ENCODE results near the gene SHROOM4.

Gene SHROOM4

DNA sequence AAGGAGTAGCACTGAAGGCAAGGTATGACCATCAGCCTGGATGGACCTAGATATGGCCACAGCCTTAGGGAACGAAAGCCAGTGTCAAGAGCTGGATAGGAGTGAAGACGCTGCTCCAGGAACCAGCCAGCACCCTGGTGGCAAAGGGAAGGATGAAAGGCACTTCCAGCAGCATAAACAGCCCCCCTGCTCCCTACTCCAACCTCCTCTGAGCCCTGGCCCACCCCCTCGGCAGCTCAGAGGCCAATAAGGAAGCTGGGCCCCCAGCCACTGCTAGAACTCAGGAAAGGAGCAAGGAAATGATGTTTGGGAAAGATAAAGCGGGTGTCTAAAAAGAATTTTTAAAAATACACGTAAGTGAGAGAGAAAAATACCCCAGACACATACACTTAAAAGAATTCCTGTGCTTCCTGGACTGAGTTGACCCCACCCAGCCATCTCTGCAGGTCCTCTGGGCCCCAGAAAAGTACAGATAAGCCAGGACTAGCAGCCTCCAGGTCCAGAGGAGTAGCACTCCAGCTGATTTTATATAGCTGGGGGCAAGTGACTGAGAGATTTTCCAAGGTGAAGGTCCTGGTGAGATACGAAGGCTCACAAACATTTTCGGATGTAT, 170.4 kb downstream of the SHROOM4 start:
- H3K4me1 ChIP-seq (ENCODE audit: insufficient read depth, low read length) = peaks cover 7% of the 10 kb centered on the region; the same call in 1 of the 2 replicates
- H3K36me3 ChIP-seq (ENCODE audit: insufficient read depth, low read length) = no peaks in the 10 kb centered on the region
- H3K9ac ChIP-seq (ENCODE audit: low read depth, low read length) = no peak overlapping the region
- H3K9me3 ChIP-seq (ENCODE audit: control insufficient read depth, insufficient read depth, low read length) = no peaks in the 10 kb centered on the region

GRCh38 chrX:50638123-50638522, 175.9 kb downstream of the SHROOM4 start:
- Histone ChIP-seq H3K9ac (ENCODE audit: low read depth, low read length) (no peak overlapping the region), H3K9me3 (ENCODE audit: control insufficient read depth, insufficient read depth, low read length) (no peaks in the 10 kb centered on the region), H3K4me1 (ENCODE audit: insufficient read depth, low read length) (no peaks in the 10 kb centered on the region)

DNA sequence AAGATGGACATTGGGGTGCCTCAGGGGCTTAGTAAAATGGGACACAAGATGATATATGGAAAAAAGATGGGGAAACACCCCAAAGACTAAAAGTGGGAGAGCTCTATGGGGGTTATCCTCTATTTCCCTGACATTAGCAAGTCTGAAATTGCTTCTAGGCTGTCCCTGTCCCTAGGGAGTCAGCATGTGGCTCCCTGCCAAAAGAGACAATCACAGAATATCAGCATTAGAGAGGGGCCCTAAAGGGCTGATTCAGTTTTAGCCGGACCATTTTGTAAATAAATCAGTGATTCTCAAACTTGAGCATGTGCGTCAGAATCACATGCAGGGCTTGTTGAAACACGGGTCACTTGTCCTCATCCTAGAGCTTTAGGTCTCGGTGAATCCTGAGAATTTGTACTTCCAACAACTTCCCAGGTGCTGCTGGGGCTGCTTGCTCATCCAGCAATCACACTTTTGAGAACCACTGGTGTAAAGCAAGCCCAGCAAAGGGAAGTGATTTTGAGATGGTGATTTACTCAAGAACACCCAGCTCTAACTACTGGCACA, 178.1 kb downstream of the SHROOM4 start:
- Histone ChIP-seq H3K9ac (ENCODE audit: low read depth, low read length) (no peak overlapping the region), H3K4me1 (ENCODE audit: insufficient read depth, low read length) (no peaks in the 10 kb centered on the region), H3K9me3 (ENCODE audit: control insufficient read depth, insufficient read depth, low read length) (no peaks in the 10 kb centered on the region), H3K36me3 (ENCODE audit: insufficient read depth, low read length) (no peaks in the 10 kb centered on the region)

More at GRCh38 chrX:50638123-50638522, 175.9 kb downstream of the SHROOM4 start:
- H3K36me3 ChIP-seq (ENCODE audit: insufficient read depth, low read length) = no peaks in the 10 kb centered on the region

DNA sequence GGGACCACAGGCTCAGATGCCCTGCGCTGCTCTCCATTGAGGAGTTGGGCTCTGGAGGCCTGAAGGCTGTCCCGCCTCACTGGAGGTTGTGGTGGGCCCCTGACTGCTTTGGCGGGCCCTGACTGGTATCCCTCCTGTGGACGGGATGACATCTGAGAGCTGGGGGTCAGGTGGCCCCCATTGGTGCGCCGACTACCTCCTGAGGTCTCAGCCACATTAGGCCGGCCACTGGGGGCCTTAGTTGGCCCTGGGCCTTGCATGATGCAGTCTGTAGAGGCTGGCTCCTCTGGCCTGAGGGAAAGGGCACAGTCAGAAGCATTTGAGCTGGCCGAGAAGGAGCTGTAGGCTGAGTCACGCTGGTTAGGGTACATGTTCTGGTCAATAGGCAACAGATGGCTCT, 178.8 kb downstream of the SHROOM4 start:
- no peaks in the 10 kb centered on the region for H3K4me1 ChIP-seq (ENCODE audit: insufficient read depth, low read length)
- no peaks in the 10 kb centered on the region for H3K9me3 ChIP-seq (ENCODE audit: control insufficient read depth, insufficient read depth, low read length)
- no peaks in the 10 kb centered on the region for H3K36me3 ChIP-seq (ENCODE audit: insufficient read depth, low read length)
- H3K9ac ChIP-seq (ENCODE audit: low read depth, low read length) = no peak overlapping the region

DNA sequence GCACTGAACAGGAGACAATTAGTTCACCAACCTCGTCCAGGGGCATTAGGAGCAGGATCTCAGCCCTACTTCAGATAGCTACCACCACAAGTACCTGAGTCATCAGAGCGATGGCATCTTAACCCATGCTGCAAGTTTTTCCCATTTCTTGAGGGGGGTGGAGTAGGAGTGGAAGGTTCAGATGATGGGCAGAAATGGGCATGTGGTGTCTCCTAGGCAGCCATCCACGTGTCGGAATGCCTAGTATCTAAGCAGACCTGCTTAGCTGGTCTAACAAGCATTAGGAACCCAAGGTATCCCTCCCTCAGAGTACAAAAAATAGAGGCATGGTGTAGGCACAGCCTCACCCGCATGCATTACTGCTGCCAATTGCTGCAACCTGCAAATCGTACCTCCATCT, 184.2 kb downstream of the SHROOM4 start:
- Histone ChIP-seq H3K9ac (ENCODE audit: low read depth, low read length) (no peak overlapping the region), H3K4me1 (ENCODE audit: insufficient read depth, low read length) (peaks cover 11% of the 10 kb centered on the region; the same call in 1 of the 2 replicates), H3K36me3 (ENCODE audit: insufficient read depth, low read length) (no peaks in the 10 kb centered on the region; the same call in 1 of the 2 replicates), H3K9me3 (ENCODE audit: control insufficient read depth, insufficient read depth, low read length) (no peaks in the 10 kb centered on the region)

- Histone ChIP-seq H3K36me3 (ENCODE audit: insufficient read depth, low read length) (no peaks in the 10 kb centered on the region; the same call in 1 of the 2 replicates), H3K9ac (ENCODE audit: low read depth, low read length) (no peak overlapping the region), H3K9me3 (ENCODE audit: control insufficient read depth, insufficient read depth, low read length) (no peaks in the 10 kb centered on the region), H3K4me1 (ENCODE audit: insufficient read depth, low read length) (peaks cover 11% of the 10 kb centered on the region; the same call in 1 of the 2 replicates)
These were observed 186.3 kb downstream of the SHROOM4 start for GRCh38 chrX:50627696-50628095.

- H3K9ac ChIP-seq (ENCODE audit: low read depth, low read length) = no peak overlapping the region
- peaks cover 20% of the 10 kb centered on the region; the same call in 1 of the 2 replicates for H3K4me1 ChIP-seq (ENCODE audit: insufficient read depth, low read length)
- no peaks in the 10 kb centered on the region; the same call in 1 of the 2 replicates for H3K36me3 ChIP-seq (ENCODE audit: insufficient read depth, low read length)
- no peaks in the 10 kb centered on the region for H3K9me3 ChIP-seq (ENCODE audit: control insufficient read depth, insufficient read depth, low read length)
These were observed 187.6 kb downstream of the SHROOM4 start for GRCh38 chrX:50626432-50626831.

DNA sequence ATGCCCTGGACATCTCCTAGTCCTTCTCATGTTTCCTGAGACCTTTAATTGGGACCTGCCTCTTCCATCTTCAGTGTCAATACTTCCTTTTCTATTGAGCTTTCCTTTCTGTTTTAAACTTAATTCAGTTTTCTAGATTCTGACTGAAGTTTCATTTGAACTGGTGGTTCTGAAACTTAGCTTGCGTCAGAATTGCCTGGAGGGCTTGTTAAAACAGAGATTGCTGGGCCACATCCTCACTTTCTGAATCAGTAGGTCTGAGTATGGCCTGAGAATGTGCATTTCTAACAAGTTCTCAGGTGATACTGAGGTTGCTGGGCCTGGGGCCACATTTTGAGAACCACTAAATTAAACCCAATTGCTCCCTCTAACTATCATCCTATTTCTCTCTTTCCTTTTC, 191.2 kb downstream of the SHROOM4 start:
- H3K4me1 ChIP-seq (ENCODE audit: insufficient read depth, low read length) = peaks cover 26% of the 10 kb centered on the region
- H3K9ac ChIP-seq (ENCODE audit: low read depth, low read length) = no peak overlapping the region
- no peaks in the 10 kb centered on the region for H3K36me3 ChIP-seq (ENCODE audit: insufficient read depth, low read length)
- H3K9me3 ChIP-seq (ENCODE audit: control insufficient read depth, insufficient read depth, low read length) = no peaks in the 10 kb centered on the region

- H3K36me3 ChIP-seq (ENCODE audit: insufficient read depth, low read length) = no peaks in the 10 kb centered on the region
- no peak overlapping the region for H3K9ac ChIP-seq (ENCODE audit: low read depth, low read length)
- H3K9me3 ChIP-seq (ENCODE audit: control insufficient read depth, insufficient read depth, low read length) = no peaks in the 10 kb centered on the region
- peaks cover 47% of the 10 kb centered on the region for H3K4me1 ChIP-seq (ENCODE audit: insufficient read depth, low read length)
These were observed 195.0 kb downstream of the SHROOM4 start for GRCh38 chrX:50618788-50619558.

DNA sequence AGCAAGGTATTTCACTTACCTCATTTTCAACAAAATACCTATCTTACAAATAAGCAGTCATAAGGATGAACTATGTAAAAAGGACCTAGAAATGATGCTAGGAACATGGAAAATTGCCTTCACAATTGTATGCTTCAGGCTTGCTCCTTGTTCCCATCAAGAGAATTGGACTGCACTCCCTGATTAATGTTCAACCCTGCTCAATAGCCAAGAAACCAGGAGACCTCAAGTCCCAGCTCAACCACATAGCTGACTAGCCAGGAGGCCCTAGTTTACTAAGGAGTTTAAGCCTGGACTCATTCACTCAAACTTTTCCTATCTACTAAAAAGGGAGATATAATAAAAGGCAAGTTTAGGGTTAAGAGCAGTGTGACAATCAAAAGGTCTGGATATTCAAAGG, 196.8 kb downstream of the SHROOM4 start:
- H3K36me3 ChIP-seq (ENCODE audit: insufficient read depth, low read length) = no peaks in the 10 kb centered on the region
- peaks cover 46% of the 10 kb centered on the region for H3K4me1 ChIP-seq (ENCODE audit: insufficient read depth, low read length)
- no peaks in the 10 kb centered on the region for H3K9me3 ChIP-seq (ENCODE audit: control insufficient read depth, insufficient read depth, low read length)
- H3K9ac ChIP-seq (ENCODE audit: low read depth, low read length) = no peak overlapping the region

- no peaks in the 10 kb centered on the region for H3K36me3 ChIP-seq (ENCODE audit: insufficient read depth, low read length)
- H3K9me3 ChIP-seq (ENCODE audit: control insufficient read depth, insufficient read depth, low read length) = no peaks in the 10 kb centered on the region
- peaks cover 41% of the 10 kb centered on the region for H3K4me1 ChIP-seq (ENCODE audit: insufficient read depth, low read length)
- no peak overlapping the region for H3K9ac ChIP-seq (ENCODE audit: low read depth, low read length)
These were observed 198.3 kb downstream of the SHROOM4 start for GRCh38 chrX:50615570-50616158.

GRCh38 chrX:50614460-50614859, 199.5 kb downstream of the SHROOM4 start:
- Histone ChIP-seq H3K9ac (ENCODE audit: low read depth, low read length) (no peak overlapping the region), H3K9me3 (ENCODE audit: control insufficient read depth, insufficient read depth, low read length) (no peaks in the 10 kb centered on the region), H3K36me3 (ENCODE audit: insufficient read depth, low read length) (no peaks in the 10 kb centered on the region), H3K4me1 (ENCODE audit: insufficient read depth, low read length) (peaks cover 38% of the 10 kb centered on the region)

GRCh38 chrX:50613846-50614245, 200.1 kb downstream of the SHROOM4 start:
- Histone ChIP-seq H3K36me3 (ENCODE audit: insufficient read depth, low read length) (no peaks in the 10 kb centered on the region), H3K4me1 (ENCODE audit: insufficient read depth, low read length) (peaks cover 31% of the 10 kb centered on the region), H3K9me3 (ENCODE audit: control insufficient read depth, insufficient read depth, low read length) (no peaks in the 10 kb centered on the region), H3K9ac (ENCODE audit: low read depth, low read length) (no peak overlapping the region)

DNA sequence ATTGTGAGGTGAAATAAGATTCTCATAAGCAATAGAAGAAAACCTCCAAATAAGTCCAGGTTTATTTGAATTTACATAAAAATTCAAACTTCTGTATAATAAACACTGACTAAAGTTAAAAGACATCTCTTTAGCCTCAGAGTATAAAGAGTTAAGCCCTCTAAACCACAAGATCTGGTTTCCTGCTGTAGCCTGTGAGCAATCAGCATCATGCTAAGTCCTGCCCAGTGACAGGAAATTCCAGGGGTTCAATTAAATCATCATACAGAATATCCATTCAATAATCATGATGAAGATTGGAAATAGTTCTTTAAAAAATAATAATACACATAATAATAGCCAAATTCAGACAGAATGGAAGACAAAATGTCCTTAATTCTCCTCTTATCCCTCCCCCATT, 204.2 kb downstream of the SHROOM4 start:
- Histone ChIP-seq H3K4me1 (ENCODE audit: insufficient read depth, low read length) (peaks cover 26% of the 10 kb centered on the region), H3K9ac (ENCODE audit: low read depth, low read length) (no peak overlapping the region), H3K9me3 (ENCODE audit: control insufficient read depth, insufficient read depth, low read length) (no peaks in the 10 kb centered on the region), H3K36me3 (ENCODE audit: insufficient read depth, low read length) (no peaks in the 10 kb centered on the region)
